HepG2 (cell line): ENCODE measurements around the gene DUS1L. TPM values are rescaled to one million over a fixed set of nuclear protein-coding genes. Genes with fewer than 3 reads are reported as not detected.
A peak's percentile ranks its signal among the peaks of the same experiment; 100 is the strongest.

Experiments
- ATRX ChIP-seq: sonication (generic); formaldehyde crosslinking; IDR thresholded peaks from 2 replicates; pipeline ENCODE4 v1.4.0; 2020; ENCODE audit warnings: missing genetic modification reagents, borderline replicate concordance
- BRD4 ChIP-seq: sonication (generic); formaldehyde crosslinking; IDR thresholded peaks from 2 replicates; pipeline ENCODE4 v1.4.0; 2020; ENCODE audit warnings: missing genetic modification reagents
- KMT2B ChIP-seq: IDR thresholded peaks from 2 replicates; pipeline ENCODE4 v1.6.1; 2016; ENCODE audit warnings: missing genetic modification reagents, missing compliant biosample characterization
- SMARCE1 ChIP-seq: fragments of 450-650 bp; IDR thresholded peaks from 2 replicates; pipeline ENCODE4 v1.6.1; 2017; ENCODE audit warnings: borderline replicate concordance
- TEAD3 ChIP-seq: optimal IDR thresholded peaks from 2 replicates; pipeline ENCODE3; 2016; ENCODE audit warnings: borderline replicate concordance
- ZNF225 ChIP-seq: sonication (generic); formaldehyde crosslinking; IDR thresholded peaks from 2 replicates; pipeline ENCODE4 v1.4.0; 2020; ENCODE audit warnings: mild to moderate bottlenecking, missing genetic modification reagents
- ZNF232 ChIP-seq: sonication (generic); formaldehyde crosslinking; IDR thresholded peaks from 2 replicates; pipeline ENCODE4 v1.4.0; 2020; ENCODE audit warnings: missing genetic modification reagents, borderline replicate concordance
- ZNF496 ChIP-seq: sonication (generic); formaldehyde crosslinking; IDR thresholded peaks from 2 replicates; pipeline ENCODE4 v1.8.1; 2023; ENCODE audit warnings: mild to moderate bottlenecking, moderate library complexity, missing genetic modification reagents; ENCODE audit not compliant: insufficient replicate concordance
- ZNF563 ChIP-seq: sonication (generic); formaldehyde crosslinking; IDR thresholded peaks from 2 replicates; pipeline ENCODE4 v1.8.0; 2022; ENCODE audit warnings: mild to moderate bottlenecking, moderate library complexity, missing genetic modification reagents
- ZNF615 ChIP-seq: sonication (generic); formaldehyde crosslinking; IDR thresholded peaks from 2 replicates; pipeline ENCODE4 v1.5.0; 2020; ENCODE audit warnings: mild to moderate bottlenecking, missing genetic modification reagents, borderline replicate concordance
- ZNF749 ChIP-seq: sonication (generic); formaldehyde crosslinking; IDR thresholded peaks from 2 replicates; pipeline ENCODE4 v1.8.0; 2022; ENCODE audit warnings: mild to moderate bottlenecking, missing genetic modification reagents, moderate library complexity, borderline replicate concordance
- polyA plus RNA-seq, 8 experiments: library from polyadenylated mRNA; depleted of rRNA in 3 of 8; stranded (reverse) in 7 of 8; unstranded in 1 of 8; fragments of >200 nt; fragmentation: Illumina TruSeq in 4 of 8; extraction: Trizol in 4 of 8; gene quantifications; 2 replicates each; pipeline versions ENCODE4 v1.2.1 to v1.2.3, GENCODE V29; 2011 to 2016; ENCODE audit warnings: low read depth in 4 of 8, missing spikeins in 1 of 8, mixed read lengths in 1 of 8; ENCODE audit not compliant: insufficient read depth in 1 of 8
- total RNA-seq, 5 experiments: library from RNA; depleted of rRNA; stranded (reverse); fragments of >200 nt; fragmentation: Illumina TruSeq; extraction: Trizol; gene quantifications; 2 replicates each; pipeline ENCODE4 v1.2.3, GENCODE V29; 2016; ENCODE audit warnings: low read depth in 1 of 5
- TF ChIP-seq, protein P1 (sequence below): sonication (generic); formaldehyde crosslinking; IDR thresholded peaks from 2 replicates; pipeline ENCODE4 v1.5.1; 2020; ENCODE audit warnings: missing genetic modification reagents, mild to moderate bottlenecking, borderline replicate concordance
- TF ChIP-seq, protein P2 (sequence below): sonication (generic); formaldehyde crosslinking; IDR thresholded peaks from one replicate; pipeline ENCODE4 v1.5.1; 2020; ENCODE audit warnings: mild to moderate bottlenecking, missing genetic modification reagents; ENCODE audit errors: not compliant biosample characterization
- TF ChIP-seq, protein P3 (sequence below): conservative IDR thresholded peaks from 2 replicates; pipeline ENCODE4 v1.6.1; 2018; ENCODE audit warnings: missing genetic modification reagents
- TF ChIP-seq, protein P4 (sequence below): sonication (generic); formaldehyde crosslinking; conservative IDR thresholded peaks from 2 replicates; pipeline ENCODE4 v1.8.0; 2022; ENCODE audit warnings: mild to moderate bottlenecking, moderate library complexity, missing genetic modification reagents
- TF ChIP-seq, protein P5 (sequence below): sonication (generic); formaldehyde crosslinking; IDR thresholded peaks from 2 replicates; pipeline ENCODE4 v1.4.0; 2020; ENCODE audit warnings: mild to moderate bottlenecking, missing genetic modification reagents

The DUS1L gene
- total and polyA plus RNA-seq, 2 of the 13 experiments (the other 11 are each of a cell fraction or from before 2014, with no cell fraction given) = 81.0 to 109 TPM

DNA sequence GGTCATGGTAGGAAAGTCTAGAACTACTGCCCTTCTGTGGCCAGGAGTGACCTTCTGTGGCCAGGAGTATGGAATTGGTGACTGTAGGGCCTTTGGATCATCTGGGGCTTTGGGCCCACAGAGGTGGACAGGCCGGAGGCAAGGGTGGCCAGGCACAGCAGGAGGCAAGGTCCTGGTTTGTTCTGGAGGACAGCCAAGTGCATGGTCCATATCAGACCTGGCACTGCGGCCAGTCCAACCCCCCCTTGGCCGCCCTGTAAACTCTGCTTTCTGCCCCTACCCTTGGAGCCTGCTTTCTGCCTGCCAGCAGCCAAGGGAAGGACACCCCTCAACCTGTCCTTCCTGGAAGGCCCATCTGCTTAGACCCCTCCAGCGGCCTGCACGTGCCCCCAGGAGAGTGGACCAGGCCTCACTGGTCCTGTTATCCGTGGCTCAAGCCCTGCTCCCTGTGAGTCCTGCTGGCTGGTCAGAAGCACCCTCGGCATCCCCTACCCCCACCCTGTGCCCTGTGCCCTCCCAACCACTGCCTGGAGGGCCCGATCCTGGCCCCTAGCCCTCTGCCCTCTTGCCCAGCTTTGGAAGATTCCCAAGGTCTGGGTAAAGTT, 25.8 kb downstream of the DUS1L start (continued):
- TF ChIP-seq ZNF232 (CRISPR knock-in tag) (no peak), TEAD3 (CRISPR knock-in tag) (no peak), ZNF225 (no peak), SMARCE1 (no peak), ATRX (CRISPR knock-in tag) (no peak), KMT2B (CRISPR knock-in tag) (no peak), ZNF496 (CRISPR knock-in tag) (no peak), ZNF615 (CRISPR knock-in tag) (no peak), ZNF563 (CRISPR knock-in tag) (no peak), ZNF749 (no peak), BRD4 (no peak)
- TF ChIP-seq, protein P1, sequence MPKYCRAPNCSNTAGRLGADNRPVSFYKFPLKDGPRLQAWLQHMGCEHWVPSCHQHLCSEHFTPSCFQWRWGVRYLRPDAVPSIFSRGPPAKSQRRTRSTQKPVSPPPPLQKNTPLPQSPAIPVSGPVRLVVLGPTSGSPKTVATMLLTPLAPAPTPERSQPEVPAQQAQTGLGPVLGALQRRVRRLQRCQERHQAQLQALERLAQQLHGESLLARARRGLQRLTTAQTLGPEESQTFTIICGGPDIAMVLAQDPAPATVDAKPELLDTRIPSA (CRISPR knock-in tag) = no peak
- TF ChIP-seq, protein P2, sequence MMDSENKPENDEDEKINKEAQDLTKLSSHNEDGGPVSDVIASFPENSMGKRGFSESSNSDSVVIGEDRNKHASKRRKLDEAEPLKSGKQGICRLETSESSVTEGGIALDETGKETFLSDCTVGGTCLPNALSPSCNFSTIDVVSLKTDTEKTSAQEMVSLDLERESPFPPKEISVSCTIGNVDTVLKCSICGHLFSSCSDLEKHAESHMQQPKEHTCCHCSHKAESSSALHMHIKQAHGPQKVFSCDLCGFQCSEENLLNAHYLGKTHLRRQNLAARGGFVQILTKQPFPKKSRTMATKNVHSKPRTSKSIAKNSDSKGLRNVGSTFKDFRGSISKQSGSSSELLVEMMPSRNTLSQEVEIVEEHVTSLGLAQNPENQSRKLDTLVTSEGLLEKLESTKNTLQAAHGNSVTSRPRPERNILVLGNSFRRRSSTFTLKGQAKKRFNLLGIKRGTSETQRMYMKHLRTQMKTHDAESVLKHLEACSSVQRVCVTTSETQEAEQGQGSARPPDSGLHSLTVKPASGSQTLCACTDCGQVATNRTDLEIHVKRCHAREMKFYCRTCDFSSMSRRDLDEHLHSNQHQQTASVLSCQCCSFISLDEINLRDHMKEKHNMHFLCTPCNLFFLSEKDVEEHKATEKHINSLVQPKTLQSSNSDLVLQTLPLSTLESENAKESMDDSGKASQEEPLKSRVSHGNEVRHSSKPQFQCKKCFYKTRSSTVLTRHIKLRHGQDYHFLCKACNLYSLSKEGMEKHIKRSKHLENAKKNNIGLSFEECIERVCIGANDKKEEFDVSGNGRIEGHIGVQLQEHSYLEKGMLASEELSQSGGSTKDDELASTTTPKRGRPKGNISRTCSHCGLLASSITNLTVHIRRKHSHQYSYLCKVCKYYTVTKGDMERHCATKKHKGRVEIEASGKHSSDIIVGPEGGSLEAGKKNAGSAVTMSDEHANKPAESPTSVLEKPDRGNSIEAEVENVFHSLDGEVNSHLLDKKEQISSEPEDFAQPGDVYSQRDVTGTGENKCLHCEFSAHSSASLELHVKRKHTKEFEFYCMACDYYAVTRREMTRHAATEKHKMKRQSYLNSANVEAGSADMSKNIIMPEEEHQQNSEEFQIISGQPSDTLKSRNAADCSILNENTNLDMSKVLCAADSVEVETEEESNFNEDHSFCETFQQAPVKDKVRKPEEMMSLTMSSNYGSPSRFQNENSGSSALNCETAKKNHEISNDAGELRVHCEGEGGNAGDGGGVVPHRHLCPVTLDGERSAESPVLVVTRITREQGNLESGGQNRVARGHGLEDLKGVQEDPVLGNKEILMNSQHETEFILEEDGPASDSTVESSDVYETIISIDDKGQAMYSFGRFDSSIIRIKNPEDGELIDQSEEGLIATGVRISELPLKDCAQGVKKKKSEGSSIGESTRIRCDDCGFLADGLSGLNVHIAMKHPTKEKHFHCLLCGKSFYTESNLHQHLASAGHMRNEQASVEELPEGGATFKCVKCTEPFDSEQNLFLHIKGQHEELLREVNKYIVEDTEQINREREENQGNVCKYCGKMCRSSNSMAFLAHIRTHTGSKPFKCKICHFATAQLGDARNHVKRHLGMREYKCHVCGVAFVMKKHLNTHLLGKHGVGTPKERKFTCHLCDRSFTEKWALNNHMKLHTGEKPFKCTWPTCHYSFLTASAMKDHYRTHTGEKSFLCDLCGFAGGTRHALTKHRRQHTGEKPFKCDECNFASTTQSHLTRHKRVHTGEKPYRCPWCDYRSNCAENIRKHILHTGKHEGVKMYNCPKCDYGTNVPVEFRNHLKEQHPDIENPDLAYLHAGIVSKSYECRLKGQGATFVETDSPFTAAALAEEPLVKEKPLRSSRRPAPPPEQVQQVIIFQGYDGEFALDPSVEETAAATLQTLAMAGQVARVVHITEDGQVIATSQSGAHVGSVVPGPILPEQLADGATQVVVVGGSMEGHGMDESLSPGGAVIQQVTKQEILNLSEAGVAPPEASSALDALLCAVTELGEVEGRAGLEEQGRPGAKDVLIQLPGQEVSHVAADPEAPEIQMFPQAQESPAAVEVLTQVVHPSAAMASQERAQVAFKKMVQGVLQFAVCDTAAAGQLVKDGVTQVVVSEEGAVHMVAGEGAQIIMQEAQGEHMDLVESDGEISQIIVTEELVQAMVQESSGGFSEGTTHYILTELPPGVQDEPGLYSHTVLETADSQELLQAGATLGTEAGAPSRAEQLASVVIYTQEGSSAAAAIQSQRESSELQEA (CRISPR knock-in tag) = no peak
- TF ChIP-seq, protein P3, sequence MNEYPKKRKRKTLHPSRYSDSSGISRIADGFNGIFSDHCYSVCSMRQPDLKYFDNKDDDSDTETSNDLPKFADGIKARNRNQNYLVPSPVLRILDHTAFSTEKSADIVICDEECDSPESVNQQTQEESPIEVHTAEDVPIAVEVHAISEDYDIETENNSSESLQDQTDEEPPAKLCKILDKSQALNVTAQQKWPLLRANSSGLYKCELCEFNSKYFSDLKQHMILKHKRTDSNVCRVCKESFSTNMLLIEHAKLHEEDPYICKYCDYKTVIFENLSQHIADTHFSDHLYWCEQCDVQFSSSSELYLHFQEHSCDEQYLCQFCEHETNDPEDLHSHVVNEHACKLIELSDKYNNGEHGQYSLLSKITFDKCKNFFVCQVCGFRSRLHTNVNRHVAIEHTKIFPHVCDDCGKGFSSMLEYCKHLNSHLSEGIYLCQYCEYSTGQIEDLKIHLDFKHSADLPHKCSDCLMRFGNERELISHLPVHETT (CRISPR knock-in tag) = no peak
- TF ChIP-seq, protein P4, sequence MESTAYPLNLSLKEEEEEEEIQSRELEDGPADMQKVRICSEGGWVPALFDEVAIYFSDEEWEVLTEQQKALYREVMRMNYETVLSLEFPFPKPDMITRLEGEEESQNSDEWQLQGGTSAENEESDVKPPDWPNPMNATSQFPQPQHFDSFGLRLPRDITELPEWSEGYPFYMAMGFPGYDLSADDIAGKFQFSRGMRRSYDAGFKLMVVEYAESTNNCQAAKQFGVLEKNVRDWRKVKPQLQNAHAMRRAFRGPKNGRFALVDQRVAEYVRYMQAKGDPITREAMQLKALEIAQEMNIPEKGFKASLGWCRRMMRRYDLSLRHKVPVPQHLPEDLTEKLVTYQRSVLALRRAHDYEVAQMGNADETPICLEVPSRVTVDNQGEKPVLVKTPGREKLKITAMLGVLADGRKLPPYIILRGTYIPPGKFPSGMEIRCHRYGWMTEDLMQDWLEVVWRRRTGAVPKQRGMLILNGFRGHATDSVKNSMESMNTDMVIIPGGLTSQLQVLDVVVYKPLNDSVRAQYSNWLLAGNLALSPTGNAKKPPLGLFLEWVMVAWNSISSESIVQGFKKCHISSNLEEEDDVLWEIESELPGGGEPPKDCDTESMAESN (CRISPR knock-in tag) = no peak
- TF ChIP-seq, protein P5, sequence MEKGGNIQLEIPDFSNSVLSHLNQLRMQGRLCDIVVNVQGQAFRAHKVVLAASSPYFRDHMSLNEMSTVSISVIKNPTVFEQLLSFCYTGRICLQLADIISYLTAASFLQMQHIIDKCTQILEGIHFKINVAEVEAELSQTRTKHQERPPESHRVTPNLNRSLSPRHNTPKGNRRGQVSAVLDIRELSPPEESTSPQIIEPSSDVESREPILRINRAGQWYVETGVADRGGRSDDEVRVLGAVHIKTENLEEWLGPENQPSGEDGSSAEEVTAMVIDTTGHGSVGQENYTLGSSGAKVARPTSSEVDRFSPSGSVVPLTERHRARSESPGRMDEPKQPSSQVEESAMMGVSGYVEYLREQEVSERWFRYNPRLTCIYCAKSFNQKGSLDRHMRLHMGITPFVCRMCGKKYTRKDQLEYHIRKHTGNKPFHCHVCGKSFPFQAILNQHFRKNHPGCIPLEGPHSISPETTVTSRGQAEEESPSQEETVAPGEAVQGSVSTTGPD (CRISPR knock-in tag) = peak; percentile 90
